NCI-H1417 treated with DMSO at 0.1 percent for 48 hours (cell line): ENCODE data around the gene RAD9A.

Source experiments
- DNase-seq: peaks from one replicate; lab custom pipeline; 2025; lab: John Stamatoyannopoulos, UW

RAD9A gene

GRCh38 chr11:67391304-67392182 is at the start of gene RAD9A:
RAD9A (plus strand) TSS chr11:67391986; CDS start chr11:67392045, 59 bp downstream.
- DNase-seq, result peak; percentile 64

GRCh38 chr11:67344264-67344663 is 47.5 kb upstream of the RAD9A start:
- no peak for DNase-seq

- no peak for DNase-seq
These were observed 46.4 kb upstream of the RAD9A start for GRCh38 chr11:67345247-67345919.

GRCh38 chr11:67345920-67346819 is 45.6 kb upstream of the RAD9A start:
- DNase-seq, result no peak

GRCh38 chr11:67347964-67348749 is 43.6 kb upstream of the RAD9A start:
- DNase-seq, result no peak

- DNase-seq, result no peak
These were observed 42.8 kb upstream of the RAD9A start for GRCh38 chr11:67349036-67349435.

- no peak for DNase-seq
These were observed 42.3 kb upstream of the RAD9A start for GRCh38 chr11:67349457-67349856.

- no peak for DNase-seq
These were observed 41.8 kb upstream of the RAD9A start for GRCh38 chr11:67349928-67350465.

GRCh38 chr11:67351275-67352005 is 40.3 kb upstream of the RAD9A start:
- DNase-seq, result no peak

- DNase-seq, result no peak
These were observed 39.1 kb upstream of the RAD9A start for GRCh38 chr11:67352546-67353316.

- peak; percentile 77 for DNase-seq
These were observed 38.3 kb upstream of the RAD9A start, which contains the start of gene POLD4 for GRCh38 chr11:67353317-67354074. POLD4 (minus strand) TSS chr11:67353546; CDS start chr11:67353399, 147 bp downstream.

- DNase-seq, result no peak
These were observed 37.4 kb upstream of the RAD9A start for GRCh38 chr11:67354075-67355022.

- no peak for DNase-seq
These were observed 36.6 kb upstream of the RAD9A start for GRCh38 chr11:67355023-67355793.

GRCh38 chr11:67355794-67356386 is 35.9 kb upstream of the RAD9A start:
- no peak for DNase-seq

GRCh38 chr11:67356387-67356863 is 35.4 kb upstream of the RAD9A start:
- no peak for DNase-seq

GRCh38 chr11:67356864-67357561 is 34.8 kb upstream of the RAD9A start:
- DNase-seq, result no peak
